Cardiac septum (tissue), 1 donor: ENCODE measurements around the gene AGTR2. TPM values are rescaled to one million over a fixed set of nuclear protein-coding genes. Genes with fewer than 3 reads are reported as not detected.
"Not testable (repeated sequence)": the region's sequence is repeated elsewhere in the genome, so short reads cannot be mapped to it uniquely, and the experiment has no call there.

Experiments used
- DNase-seq: peaks from one replicate; pipeline ENCODE4 v3.0.0-alpha.2; 2020; ENCODE audit warnings: low spot score
- intact Hi-C: fragments of 100-400 bp; cut with DNase I; formaldehyde crosslinking; loops from one replicate; pipeline ENCODE4 v1.14.0; 2022
- long read RNA-seq: library from polyadenylated mRNA; unstranded; transcript quantifications from one replicate; pipeline ENCODE4 v2.0.0, GENCODE V29; 2021
- total RNA-seq: library from RNA; stranded (reverse); fragmentation: NEBNext Ultra II Directional; extraction: Animal tissue kit (Norgen Biotek cat#: 25700); gene quantifications from one replicate; pipeline ENCODE4 v1.2.1, GENCODE V29; 2021
- donor health status: DM: no; HTN: no; CAD: no.

The AGTR2 gene, protein sequence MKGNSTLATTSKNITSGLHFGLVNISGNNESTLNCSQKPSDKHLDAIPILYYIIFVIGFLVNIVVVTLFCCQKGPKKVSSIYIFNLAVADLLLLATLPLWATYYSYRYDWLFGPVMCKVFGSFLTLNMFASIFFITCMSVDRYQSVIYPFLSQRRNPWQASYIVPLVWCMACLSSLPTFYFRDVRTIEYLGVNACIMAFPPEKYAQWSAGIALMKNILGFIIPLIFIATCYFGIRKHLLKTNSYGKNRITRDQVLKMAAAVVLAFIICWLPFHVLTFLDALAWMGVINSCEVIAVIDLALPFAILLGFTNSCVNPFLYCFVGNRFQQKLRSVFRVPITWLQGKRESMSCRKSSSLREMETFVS
- total RNA-seq = not detected
- long read RNA-seq = 0 reads

DNA sequence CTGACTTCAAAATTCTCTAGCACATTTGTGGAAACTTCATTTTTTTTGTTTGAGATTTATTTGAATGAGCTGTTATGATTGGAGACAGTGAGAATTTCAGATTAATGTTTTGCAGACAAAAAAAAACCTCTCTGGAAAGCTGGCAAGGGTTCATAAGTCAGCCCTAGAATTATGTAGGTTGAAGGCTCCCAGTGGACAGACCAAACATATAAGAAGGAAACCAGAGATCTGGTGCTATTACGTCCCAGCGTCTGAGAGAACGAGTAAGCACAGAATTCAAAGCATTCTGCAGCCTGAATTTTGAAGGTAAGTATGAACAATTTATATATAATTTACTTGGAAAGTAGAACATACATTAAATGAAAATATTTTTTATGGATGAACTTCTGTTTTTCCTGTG lies at the start of gene AGTR2:
AGTR2 (plus strand) TSS at position 234 of the 400 bp plus-strand sequence. CDS start 1,537 bp downstream, outside the sequence.
- no peak for DNase-seq
- intact Hi-C loops = no loop called here

DNA sequence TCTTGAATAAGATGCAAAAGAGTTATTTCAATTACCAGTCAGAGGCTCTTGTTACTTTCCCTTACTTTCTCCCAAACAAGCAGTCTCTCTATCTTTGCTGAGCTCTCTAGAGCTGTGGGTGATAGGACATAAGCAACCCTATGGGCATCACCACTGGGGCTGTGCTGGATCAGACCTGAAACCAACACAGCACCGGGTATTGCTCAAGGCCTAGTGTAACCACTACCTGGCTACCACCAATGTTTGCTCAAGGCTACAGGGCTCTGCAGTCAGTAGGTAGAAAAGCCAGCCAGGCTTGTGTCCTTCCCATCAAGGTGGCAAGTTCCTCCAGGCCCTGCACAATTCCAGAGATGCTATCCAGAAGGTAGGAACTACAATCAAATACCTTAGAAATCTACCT lies 35.3 kb upstream of the AGTR2 start:
- no peak for DNase-seq
- intact Hi-C loops = no loop called here

DNA sequence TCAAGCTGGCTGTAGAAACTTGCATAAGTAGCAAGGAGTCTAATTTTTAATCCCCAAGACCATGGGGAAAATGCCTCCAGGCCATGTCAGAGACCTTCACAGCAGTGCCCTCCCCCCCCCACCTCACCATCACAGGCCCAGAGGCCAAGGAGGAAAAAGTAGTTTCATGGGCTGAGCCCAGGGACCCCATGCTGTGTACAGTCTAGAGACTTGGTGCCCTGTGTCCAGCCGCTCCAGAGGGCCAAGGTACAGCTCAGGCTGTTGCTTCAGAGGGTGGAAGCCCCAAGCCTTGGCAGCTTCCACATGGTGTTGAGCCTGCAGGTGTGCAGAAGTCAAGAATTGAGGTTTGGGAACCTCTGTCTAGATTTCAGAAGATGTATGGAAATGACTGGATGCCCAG lies 29.3 kb upstream of the AGTR2 start:
- intact Hi-C loops, DNase-seq: not testable (repeated sequence)

DNA sequence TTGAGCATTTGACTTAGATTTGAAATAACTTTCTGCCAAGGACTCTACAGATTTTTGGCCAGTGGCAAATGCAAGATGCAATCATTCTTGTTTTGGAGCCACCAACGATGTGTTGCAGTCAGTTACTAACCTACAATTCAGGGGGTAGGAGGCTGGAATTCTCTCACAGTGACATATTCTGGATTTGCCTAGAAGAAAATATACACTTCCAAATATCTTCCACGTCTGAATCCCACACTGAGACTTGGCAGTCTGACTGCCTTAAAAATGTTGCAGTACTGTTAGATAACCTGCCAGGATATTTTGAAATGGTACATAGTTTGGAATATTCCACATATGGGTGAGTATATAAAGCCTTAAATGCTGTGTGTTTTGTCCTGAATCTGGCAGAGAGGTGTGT lies 27.6 kb upstream of the AGTR2 start:
- intact Hi-C loops = no loop called here
- DNase-seq = no peak

DNA sequence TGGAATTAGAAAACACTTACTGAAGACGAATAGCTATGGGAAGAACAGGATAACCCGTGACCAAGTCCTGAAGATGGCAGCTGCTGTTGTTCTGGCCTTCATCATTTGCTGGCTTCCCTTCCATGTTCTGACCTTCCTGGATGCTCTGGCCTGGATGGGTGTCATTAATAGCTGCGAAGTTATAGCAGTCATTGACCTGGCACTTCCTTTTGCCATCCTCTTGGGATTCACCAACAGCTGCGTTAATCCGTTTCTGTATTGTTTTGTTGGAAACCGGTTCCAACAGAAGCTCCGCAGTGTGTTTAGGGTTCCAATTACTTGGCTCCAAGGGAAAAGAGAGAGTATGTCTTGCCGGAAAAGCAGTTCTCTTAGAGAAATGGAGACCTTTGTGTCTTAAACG lies 2.4 kb downstream of the AGTR2 start:
- no peak for DNase-seq
- intact Hi-C loops = no loop called here

DNA sequence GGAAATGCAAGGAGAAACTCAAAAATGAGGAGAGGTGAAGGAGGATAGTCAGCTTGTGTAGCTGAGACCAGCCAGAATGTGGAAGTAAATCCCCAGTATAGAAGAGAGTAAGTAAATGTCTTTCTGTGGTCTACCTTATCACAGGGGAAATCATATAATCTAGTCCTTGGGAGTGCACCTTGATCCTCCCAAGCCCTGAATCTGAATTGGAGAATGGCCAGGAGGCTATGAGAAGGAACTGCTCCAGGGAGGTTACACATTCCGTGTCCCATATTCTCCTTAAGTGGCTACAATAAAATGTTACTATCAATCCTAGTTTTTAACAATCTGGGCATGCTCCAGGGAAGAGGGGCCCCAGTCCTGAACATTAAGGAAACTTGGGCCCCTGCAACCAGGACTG lies 10.8 kb downstream of the AGTR2 start:
- no peak for DNase-seq
- intact Hi-C loops = no loop called here

DNA sequence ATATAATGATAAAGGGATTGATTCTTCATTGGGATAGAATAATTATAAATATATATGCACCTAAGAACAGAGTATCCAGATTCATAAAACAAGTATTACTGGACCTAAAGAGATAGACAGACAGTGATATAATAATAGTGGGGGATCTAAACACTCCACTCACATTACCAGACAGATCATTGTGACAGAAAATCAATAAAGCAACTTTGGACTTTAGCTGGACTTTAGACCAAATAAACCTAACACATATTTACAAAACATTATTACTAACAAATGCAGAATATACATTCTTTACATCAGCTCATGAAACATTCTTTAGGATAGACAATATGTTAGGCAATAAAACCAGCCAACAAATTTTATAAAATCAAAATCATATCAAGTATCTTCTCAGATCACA lies 14.6 kb downstream of the AGTR2 start:
- DNase-seq = no peak
- intact Hi-C loops = no loop called here

DNA sequence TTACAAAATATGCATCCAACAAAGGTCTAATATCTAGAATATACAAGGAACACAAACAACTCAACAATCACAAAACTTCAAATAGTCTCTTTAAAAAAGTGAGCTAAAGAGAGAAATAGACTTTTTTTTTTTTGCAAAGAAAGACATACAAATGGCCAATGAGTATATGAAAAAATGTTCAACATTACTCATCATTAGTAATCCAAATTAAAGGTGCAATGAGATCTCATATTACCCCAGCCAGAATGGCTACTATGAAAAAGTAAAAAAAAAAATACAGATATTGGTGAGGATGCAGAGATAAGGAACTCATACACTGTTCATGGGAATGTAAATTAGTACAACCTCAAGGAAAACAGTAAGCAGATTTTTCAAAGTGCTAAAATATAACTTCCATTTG lies 24.1 kb downstream of the AGTR2 start:
- no peak for DNase-seq
- intact Hi-C loops = no loop called here

DNA sequence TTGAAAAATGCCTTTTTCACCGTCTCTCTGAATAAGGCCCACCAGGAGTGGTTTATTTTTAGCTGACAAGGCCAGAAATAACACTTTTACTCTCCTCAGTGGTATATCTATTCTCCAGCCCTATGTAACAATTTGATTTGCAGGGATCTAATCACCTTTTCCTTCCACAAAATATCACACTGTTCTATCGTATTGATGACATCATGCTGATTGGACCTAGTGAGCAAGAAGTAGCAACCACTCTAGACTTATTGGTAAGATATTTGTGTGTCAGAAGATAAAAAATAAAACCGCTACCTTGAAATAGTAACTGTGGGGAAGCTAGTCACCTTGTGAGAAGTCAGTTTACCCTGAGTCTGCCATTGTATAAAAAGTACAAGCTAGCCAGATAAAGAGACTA lies 27.7 kb downstream of the AGTR2 start:
- DNase-seq = no peak
- intact Hi-C loops = no loop called here

DNA sequence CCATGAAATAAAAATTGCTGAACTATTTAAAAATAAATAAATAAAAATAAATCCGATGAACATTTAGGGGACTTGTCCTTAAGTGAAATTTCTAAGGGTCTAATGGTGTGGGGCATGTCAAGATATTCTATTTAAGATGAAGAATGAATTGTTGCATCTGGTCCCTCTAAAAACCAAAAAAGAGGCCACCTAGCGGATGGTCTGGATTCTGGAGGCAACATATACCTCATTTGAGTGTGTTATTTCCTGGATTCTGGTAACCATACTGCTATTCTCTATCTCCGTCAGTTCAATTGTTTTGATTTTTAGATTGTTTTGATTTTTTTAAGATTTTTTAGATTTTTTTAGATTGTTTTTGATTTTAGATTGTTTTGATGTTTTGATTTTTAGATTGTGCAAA lies 28.3 kb downstream of the AGTR2 start:
- intact Hi-C loops = no loop called here
- DNase-seq = no peak

DNA sequence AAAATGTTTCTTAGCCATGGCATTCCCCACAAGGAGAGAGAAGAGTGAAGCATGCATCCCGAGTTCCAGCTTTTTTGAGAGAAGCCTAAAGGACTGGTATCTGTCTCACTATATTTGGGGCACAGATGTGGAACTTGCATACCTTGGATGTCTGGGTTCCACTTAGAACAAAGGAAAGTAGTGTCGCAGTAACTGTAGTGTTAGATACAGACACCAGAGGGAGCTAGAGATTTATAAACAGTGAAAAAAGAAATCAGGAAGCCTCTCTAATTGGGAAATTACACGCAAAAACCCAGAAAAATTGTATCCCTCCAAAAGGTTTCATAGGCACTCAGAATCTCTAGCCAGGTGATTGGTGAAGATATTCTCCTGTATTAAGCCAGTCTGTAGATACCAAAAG lies 34.4 kb downstream of the AGTR2 start:
- DNase-seq = no peak
- intact Hi-C loops = no loop called here

DNA sequence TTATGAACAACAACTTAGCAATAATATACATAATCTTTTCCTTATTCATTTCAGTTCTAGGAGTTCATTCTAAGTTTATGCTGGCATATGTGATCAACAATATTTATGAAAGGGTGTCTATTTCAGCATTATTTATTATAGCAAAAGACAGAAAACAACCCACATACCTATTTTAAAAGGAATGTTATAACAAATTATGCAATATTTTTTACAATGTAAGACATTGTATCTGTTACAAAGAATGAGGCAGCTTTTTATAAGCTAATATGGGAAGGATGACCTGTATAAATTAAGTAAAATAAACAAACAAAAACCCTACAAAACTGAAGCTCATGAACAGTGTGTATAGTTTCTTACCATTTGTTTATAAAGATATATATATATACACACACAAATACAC lies 42.7 kb downstream of the AGTR2 start:
- intact Hi-C loops = no loop called here
- no peak for DNase-seq

DNA sequence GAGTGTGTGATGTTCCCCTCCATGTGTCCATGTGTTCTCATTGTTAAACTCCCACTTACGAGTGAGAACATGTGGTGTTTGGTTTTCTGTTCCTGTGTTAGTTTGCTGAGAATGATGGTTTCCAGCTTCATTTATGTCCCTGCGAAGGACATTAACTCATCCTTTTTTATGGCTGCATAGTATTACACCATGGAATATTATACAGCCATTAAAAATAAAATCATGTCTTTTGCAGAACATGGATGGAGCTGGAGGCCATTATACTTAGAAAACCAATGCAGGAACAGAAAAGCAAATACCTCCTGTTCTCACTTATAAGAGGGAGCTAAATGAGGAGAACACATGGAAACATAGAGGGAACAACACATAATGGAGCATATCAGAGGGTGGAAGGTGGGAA lies 46.5 kb downstream of the AGTR2 start:
- intact Hi-C loops, DNase-seq: not testable (repeated sequence)
